Type B pancreatic cell (in vitro differentiated cells): ENCODE measurements around the gene CCP110. TPM values are rescaled to one million over a fixed set of nuclear protein-coding genes. Genes with fewer than 3 reads are reported as not detected.
"Not testable (repeated sequence)": the region's sequence is repeated elsewhere in the genome, so short reads cannot be mapped to it uniquely, and the experiment has no call there.

Experiments
- DNase-seq: peaks from one replicate; pipeline ENCODE4 v3.0.0; 2021; ENCODE audit warnings: mixed read lengths; ENCODE audit not compliant: unreplicated experiment; ENCODE audit errors: extremely low spot score
- H3K27ac Mint-ChIP-seq: 2 replicates; pipeline ENCODE4 v1.8.0; 2021; ENCODE audit warnings: mild to moderate bottlenecking, mixed read lengths
- H3K27me3 Mint-ChIP-seq: 2 replicates; pipeline ENCODE4 v1.8.0; 2021; ENCODE audit warnings: mixed read lengths
- H3K36me3 Mint-ChIP-seq: 2 replicates; pipeline ENCODE4 v1.8.0; 2021; ENCODE audit warnings: mixed read lengths
- H3K4me1 Mint-ChIP-seq: one replicate; pipeline ENCODE4 v1.8.0; 2021; ENCODE audit warnings: mixed read lengths; ENCODE audit not compliant: unreplicated experiment
- H3K4me3 Mint-ChIP-seq: 2 replicates; pipeline ENCODE4 v1.8.0; 2021; ENCODE audit warnings: mild to moderate bottlenecking, mixed read lengths
- H3K9me3 Mint-ChIP-seq: 2 replicates; pipeline ENCODE4 v1.8.0; 2021; ENCODE audit warnings: mixed read lengths
- total RNA-seq: library from RNA; stranded (reverse); gene quantifications from 2 replicates; pipeline ENCODE4 v1.2.1, GENCODE V29; 2021; ENCODE audit warnings: low replicate concordance
- TF ChIP-seq, protein P1 (sequence below): fragments of 200-600 bp; sonication (generic); conservative IDR thresholded peaks from 2 replicates; pipeline ENCODE4 v1.5.0; 2021; ENCODE audit warnings: antibody characterized with exemption, mild to moderate bottlenecking

Gene CCP110
- total RNA-seq, 1 donor from 2014 or later, result 29.1 TPM

DNA sequence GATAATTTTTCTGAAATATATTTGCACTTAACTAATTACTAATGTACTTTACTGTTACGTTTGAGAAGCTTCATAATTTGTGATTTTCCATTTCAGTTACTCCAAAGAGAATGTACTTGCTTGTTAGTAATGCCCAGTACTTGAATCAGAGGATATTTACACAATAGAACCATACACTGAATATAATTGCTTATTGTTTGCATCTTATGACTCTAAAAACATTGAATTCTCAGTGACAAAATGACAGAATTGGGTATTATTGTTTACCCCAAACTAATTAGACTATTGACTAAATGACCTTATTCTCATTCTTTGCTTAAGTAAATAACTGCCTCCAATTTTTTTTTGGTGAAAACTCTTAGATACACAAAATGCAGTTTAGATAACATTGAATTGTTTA lies 8.9 kb downstream of the CCP110 start:
- Mint-ChIP-seq H3K4me3 (no peak overlapping the region), H3K27ac (no peak overlapping the region), H3K4me1 (no peaks in the 10 kb centered on the region), H3K27me3 (no peaks in the 10 kb centered on the region), H3K9me3 (no peaks in the 10 kb centered on the region), H3K36me3 (peaks cover 28% of the 10 kb centered on the region)
- TF ChIP-seq, protein P1, sequence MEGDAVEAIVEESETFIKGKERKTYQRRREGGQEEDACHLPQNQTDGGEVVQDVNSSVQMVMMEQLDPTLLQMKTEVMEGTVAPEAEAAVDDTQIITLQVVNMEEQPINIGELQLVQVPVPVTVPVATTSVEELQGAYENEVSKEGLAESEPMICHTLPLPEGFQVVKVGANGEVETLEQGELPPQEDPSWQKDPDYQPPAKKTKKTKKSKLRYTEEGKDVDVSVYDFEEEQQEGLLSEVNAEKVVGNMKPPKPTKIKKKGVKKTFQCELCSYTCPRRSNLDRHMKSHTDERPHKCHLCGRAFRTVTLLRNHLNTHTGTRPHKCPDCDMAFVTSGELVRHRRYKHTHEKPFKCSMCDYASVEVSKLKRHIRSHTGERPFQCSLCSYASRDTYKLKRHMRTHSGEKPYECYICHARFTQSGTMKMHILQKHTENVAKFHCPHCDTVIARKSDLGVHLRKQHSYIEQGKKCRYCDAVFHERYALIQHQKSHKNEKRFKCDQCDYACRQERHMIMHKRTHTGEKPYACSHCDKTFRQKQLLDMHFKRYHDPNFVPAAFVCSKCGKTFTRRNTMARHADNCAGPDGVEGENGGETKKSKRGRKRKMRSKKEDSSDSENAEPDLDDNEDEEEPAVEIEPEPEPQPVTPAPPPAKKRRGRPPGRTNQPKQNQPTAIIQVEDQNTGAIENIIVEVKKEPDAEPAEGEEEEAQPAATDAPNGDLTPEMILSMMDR, result no peak
- no peak for DNase-seq

DNA sequence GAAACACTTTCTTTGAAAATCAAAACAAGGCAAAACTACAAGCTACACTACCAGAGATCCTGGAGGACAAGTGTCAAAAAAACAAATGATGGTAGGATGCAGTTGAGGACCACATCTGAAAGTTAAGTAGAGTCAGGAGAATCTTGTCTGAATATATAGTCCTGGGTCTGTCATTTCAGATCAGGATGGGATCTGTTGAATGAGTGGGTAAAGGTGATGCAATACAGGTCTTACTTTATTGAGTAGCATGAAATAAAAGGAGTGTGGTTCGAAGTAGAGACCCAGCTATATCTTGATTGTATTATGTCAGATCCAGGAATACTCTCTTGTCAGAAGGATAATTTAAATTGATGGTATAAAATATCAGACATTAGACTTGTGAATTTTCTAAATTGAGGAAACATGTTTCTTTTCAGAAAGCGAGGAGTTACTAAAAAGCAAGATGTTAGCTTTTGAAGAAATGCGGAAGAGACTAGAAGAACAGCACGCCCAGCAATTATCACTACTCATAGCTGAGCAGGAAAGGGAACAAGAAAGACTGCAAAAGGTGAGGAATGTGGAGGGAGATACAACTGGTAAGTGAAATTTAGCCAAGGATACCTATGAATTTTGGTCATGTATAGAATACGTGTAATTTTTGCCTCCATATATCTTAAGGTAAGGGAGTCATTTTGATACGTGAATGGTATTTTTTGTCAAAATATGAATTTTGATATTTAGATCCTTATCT lies 16.7 kb downstream of the CCP110 start:
- no peak for DNase-seq
- Mint-ChIP-seq H3K27ac (no peak overlapping the region), H3K9me3 (no peaks in the 10 kb centered on the region), H3K4me1 (peaks cover 6% of the 10 kb centered on the region), H3K36me3 (peaks cover 45% of the 10 kb centered on the region), H3K27me3 (no peaks in the 10 kb centered on the region), H3K4me3 (no peak overlapping the region)
- TF ChIP-seq, protein P1, result no peak

DNA sequence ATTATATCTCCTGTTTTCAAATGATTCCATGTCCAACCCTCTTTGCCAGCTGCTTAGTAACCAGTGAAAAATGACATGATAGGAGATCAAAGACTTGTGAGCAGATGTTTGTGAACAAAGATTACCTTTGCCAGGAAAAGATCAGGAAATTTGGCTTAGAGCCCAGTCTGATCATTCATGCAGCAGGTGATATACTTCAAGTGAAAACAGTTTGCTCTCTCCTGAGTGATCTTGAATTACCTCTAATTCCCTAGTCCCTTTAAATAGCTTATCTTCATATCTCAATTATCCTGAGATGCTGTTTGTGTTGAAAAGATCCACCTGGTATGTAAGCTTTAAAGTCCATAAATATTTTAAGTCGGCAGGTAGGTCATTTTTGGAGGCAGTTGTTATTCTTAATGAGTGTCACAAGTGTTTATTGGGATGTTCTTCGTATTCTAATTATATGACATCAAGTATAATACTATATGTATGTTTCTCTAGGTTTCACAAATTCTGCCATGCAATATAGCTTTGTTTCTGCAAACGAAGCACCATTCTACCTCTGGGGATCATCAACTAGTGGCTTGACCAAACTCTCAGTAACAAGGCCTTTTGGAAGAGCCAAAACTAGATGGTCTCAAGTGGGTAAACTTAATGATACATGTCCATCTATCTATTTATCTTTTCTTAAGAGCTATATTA lies 18.5 kb downstream of the CCP110 start:
- Mint-ChIP-seq H3K4me3 (peak overlapping the region; percentile 16), H3K4me1 (peaks cover 6% of the 10 kb centered on the region), H3K9me3 (no peaks in the 10 kb centered on the region), H3K27me3 (no peaks in the 10 kb centered on the region), H3K27ac (no peak overlapping the region), H3K36me3 (peaks cover 31% of the 10 kb centered on the region)
- DNase-seq, result no peak
- TF ChIP-seq, protein P1, result no peak

DNA sequence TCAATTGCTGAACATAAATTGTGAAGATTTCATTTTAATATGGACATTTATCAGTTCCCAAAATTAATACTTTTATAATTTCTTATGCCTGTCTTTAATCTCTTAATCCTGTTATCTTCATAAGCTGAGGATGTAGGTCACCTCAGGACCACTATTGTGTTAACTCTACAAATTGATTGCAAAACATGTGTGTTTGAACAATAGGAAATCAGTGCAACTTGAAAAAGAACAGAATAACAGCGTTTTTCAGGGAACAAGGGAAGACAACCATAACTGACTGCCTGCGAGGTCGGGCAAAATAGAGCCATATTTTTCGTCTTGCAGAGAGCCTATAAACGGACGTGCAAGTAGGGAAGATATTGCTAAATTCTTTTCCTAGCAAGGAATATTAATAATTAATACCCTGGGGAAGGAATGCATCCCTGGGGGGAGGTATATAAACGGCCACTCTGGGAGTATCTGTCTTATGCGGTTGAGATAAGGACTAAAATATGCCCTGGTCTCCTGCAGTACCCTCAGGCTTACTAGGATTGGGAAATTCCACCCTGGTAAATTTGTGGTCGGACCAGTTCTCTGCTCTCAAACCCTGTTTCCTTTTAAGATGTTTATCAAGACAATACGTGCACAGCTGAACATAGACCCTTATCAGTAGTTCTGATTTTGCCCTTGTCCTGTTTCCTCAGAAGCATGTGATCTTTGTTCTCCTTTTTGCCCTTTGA lies 19.7 kb downstream of the CCP110 start:
- not testable (repeated sequence) for H3K27me3 Mint-ChIP-seq, H3K4me3 Mint-ChIP-seq, DNase-seq, H3K27ac Mint-ChIP-seq, H3K4me1 Mint-ChIP-seq, H3K9me3 Mint-ChIP-seq
- H3K36me3 Mint-ChIP-seq, result peaks cover 30% of the 10 kb centered on the region

DNA sequence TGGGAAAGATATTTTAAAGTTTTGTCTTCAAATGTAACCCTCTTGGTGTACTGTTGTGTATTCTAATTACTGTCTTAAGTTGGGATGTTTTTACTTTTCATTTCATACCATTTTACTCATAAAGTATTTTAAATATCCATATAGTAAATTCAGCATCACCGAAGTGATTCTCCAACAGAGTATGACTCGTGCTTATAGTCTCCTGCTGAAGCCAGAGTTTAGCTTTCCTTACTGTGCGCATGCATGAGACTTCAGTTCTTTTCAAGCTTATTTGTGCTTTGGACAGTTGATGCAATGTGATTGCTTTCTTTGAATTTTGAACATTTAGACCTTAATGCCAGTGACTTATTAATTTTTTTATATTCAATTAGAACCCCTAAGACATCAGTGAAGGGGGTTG lies 24.4 kb downstream of the CCP110 start:
- Mint-ChIP-seq H3K4me3 (no peak overlapping the region), H3K9me3 (no peaks in the 10 kb centered on the region), H3K4me1 (peaks cover 6% of the 10 kb centered on the region), H3K27me3 (no peaks in the 10 kb centered on the region), H3K36me3 (peaks cover 15% of the 10 kb centered on the region), H3K27ac (no peak overlapping the region)
- no peak for DNase-seq
- TF ChIP-seq, protein P1, result no peak

DNA sequence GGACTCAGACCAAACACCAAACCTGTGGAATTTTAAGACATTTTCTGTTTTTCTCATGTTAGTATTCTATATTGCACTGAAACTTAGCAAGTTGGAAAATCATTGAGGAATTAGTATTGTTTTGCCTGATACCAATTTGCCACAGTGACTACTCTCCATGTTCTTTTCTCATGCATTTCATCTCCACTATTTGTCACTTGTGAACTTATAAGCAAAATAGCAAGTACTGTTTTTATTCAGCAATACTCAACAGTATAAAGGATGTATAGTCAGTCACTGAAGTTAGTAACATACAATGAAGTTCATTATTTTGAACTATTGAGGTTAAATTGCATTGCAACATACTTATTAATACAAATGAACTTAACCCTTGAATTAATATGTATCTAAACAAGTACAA lies 25.9 kb downstream of the CCP110 start:
- peaks cover 3% of the 10 kb centered on the region for H3K36me3 Mint-ChIP-seq

More for the DNA sequence above, 25.9 kb downstream of the CCP110 start:
- no peak for DNase-seq
- no peaks in the 10 kb centered on the region for H3K9me3 Mint-ChIP-seq
- no peak overlapping the region for H3K4me3 Mint-ChIP-seq
- H3K27me3 Mint-ChIP-seq, result no peaks in the 10 kb centered on the region
- no peaks in the 10 kb centered on the region for H3K4me1 Mint-ChIP-seq
- TF ChIP-seq, protein P1, result no peak
- no peak overlapping the region for H3K27ac Mint-ChIP-seq
